Measurements from ENCODE around the gene GPR62. TPM values are rescaled to one million over a fixed set of nuclear protein-coding genes. Genes with fewer than 3 reads are reported as not detected.

The GPR62 gene
- total and polyA plus RNA-seq, 2 donors (not counting 3 experiments of a cell fraction or from before 2014, with no cell fraction given) = 0.04 to 0.15 TPM

Small RNA genes within 50 kb of the gene (small RNA-seq; reads per million reads assigned to genes)
- not detected for gene AC115284.1 (ENCODE audit: insufficient read depth, insufficient read length, low read depth, low replicate concordance)

Other genes starting within 250 kb of the GPR62 start
- 0.51 TPM in 2 replicates for gene GRM2, start 248.3 kb upstream of the GPR62 start, total RNA-seq
- 0.10 and 0.22 TPM in 2 replicates for gene GRM2, start 248.3 kb upstream of the GPR62 start, polyA plus RNA-seq
- gene IQCF6, start 176.1 kb upstream of the GPR62 start, total RNA-seq = not detected in 2 replicates
- gene IQCF6, start 176.1 kb upstream of the GPR62 start, polyA plus RNA-seq = not detected in 2 replicates
- gene IQCF2, start 93.8 kb upstream of the GPR62 start, total RNA-seq = not detected in 2 replicates
- not detected in 2 replicates for gene IQCF2, start 93.8 kb upstream of the GPR62 start, polyA plus RNA-seq
- not detected in 2 replicates for gene IQCF5, start 79.8 kb upstream of the GPR62 start, total RNA-seq
- gene IQCF5, start 79.8 kb upstream of the GPR62 start, polyA plus RNA-seq = not detected in 2 replicates
- gene IQCF1, start 52.0 kb upstream of the GPR62 start, total RNA-seq = not detected in 2 replicates
- not detected in 2 replicates for gene IQCF1, start 52.0 kb upstream of the GPR62 start, polyA plus RNA-seq
- gene RRP9, start 13.5 kb upstream of the GPR62 start, total RNA-seq = 23.8 and 30.1 TPM in 2 replicates
- gene RRP9, start 13.5 kb upstream of the GPR62 start, polyA plus RNA-seq = 26.0 and 30.7 TPM in 2 replicates
- 10.0 and 11.0 TPM in 2 replicates for gene PARP3, start 13.0 kb upstream of the GPR62 start, total RNA-seq
- 13.3 and 13.8 TPM in 2 replicates for gene PARP3, start 13.0 kb upstream of the GPR62 start, polyA plus RNA-seq
- 42.7 and 46.5 TPM in 2 replicates for gene PCBP4, start 12.1 kb downstream of the GPR62 start, total RNA-seq
- 63.1 and 75.4 TPM in 2 replicates for gene PCBP4, start 12.1 kb downstream of the GPR62 start, polyA plus RNA-seq
- 15.8 and 20.5 TPM in 2 replicates for gene ABHD14B, start 18.7 kb downstream of the GPR62 start, total RNA-seq
- gene ABHD14B, start 18.7 kb downstream of the GPR62 start, polyA plus RNA-seq = 50.3 and 54.3 TPM in 2 replicates
- gene ABHD14A, start 19.7 kb downstream of the GPR62 start, total RNA-seq = 6.6 and 8.2 TPM in 2 replicates
- 23.7 and 30.6 TPM in 2 replicates for gene ABHD14A, start 19.7 kb downstream of the GPR62 start, polyA plus RNA-seq
- gene ACY1, start 28.2 kb downstream of the GPR62 start, total RNA-seq = 12.3 and 13.4 TPM in 2 replicates
- 32.9 and 41.2 TPM in 2 replicates for gene ACY1, start 28.2 kb downstream of the GPR62 start, polyA plus RNA-seq
- gene RPL29, start 40.5 kb downstream of the GPR62 start, total RNA-seq = 1,127 and 1,236 TPM in 2 replicates
- 2,177 and 2,233 TPM in 2 replicates for gene RPL29, start 40.5 kb downstream of the GPR62 start, polyA plus RNA-seq
- 29.2 and 30.5 TPM in 2 replicates for gene DUSP7, start 101.2 kb downstream of the GPR62 start, total RNA-seq
- gene DUSP7, start 101.2 kb downstream of the GPR62 start, polyA plus RNA-seq = 37.7 and 38.7 TPM in 2 replicates
- 16.7 and 19.4 TPM in 2 replicates for gene POC1A, start 199.0 kb downstream of the GPR62 start, total RNA-seq
- gene POC1A, start 199.0 kb downstream of the GPR62 start, polyA plus RNA-seq = 14.8 and 14.9 TPM in 2 replicates
- gene ALAS1, start 242.8 kb downstream of the GPR62 start, total RNA-seq = 45.1 and 48.1 TPM in 2 replicates
- 72.1 and 76.5 TPM in 2 replicates for gene ALAS1, start 242.8 kb downstream of the GPR62 start, polyA plus RNA-seq

Data from endothelial cell of umbilical vein (primary cell).